HG03280 (cell line): Measurements from ENCODE around the gene FBXO39.
"Not testable (repeated sequence)": the region's sequence is repeated elsewhere in the genome, so short reads cannot be mapped to it uniquely, and the experiment has no call there.

Experiments
- ATAC-seq: cut with Tn5 transposase; IDR thresholded peaks from one replicate; pipeline ENCODE4 v1.9.1; 2021; ENCODE audit warnings: mild to moderate bottlenecking, moderate library complexity; ENCODE audit not compliant: unreplicated experiment

The FBXO39 gene

DNA sequence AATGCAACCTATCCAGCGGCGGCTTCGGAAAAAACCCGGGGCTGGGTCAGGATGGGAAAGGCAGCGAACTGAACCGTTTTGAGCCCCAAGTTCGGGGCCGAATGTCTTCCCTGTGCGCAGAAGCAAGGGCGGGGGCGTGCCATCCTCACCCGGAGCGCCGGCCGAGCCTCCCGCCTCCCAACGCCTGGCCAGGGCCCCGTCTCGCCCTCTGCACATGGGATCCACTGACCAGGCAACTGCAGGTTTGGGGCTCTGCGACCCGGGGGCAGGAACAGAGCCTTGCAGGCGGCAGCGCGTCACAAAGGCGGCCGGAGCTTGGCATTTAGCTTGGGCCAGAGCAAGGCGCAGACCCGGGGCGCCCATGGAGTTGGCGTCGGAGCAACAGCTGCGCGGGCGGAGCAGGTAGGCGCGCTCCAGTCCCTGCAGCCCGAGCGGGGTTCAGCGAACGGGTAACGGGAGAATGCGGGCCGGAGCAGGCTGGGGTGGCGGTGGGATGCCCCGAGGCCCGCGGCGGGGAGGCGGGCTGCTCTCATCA, at the start of gene FBXO39:
Gene FBXO39, plus strand, starts transcription at position 345 of the 535 bp plus-strand sequence. CDS start 3,654 bp downstream, outside the sequence.
- no peak for ATAC-seq

DNA sequence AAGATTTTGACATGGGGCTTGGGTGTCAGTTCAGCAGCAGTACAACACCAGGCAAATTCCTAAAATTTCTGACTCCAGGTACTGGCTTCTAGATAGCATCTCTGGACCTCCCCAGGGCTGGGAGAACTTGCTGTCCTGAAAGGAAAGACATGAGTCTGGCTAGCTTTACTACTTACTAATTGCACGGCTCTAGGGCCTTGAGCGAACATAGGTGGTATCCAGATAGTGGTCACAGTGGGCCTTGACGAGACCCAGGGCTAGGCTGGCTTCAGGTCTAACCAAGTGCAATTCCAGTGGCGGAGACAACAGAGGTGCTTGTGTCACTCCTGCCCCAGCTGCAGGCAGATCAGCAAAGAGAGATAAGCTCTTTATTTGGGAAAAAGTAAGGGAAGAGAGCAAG, 46.5 kb upstream of the FBXO39 start:
- no peak for ATAC-seq

GRCh38 chr17:6746665-6747064, 29.4 kb upstream of the FBXO39 start:
- ATAC-seq, result not testable (repeated sequence)

DNA sequence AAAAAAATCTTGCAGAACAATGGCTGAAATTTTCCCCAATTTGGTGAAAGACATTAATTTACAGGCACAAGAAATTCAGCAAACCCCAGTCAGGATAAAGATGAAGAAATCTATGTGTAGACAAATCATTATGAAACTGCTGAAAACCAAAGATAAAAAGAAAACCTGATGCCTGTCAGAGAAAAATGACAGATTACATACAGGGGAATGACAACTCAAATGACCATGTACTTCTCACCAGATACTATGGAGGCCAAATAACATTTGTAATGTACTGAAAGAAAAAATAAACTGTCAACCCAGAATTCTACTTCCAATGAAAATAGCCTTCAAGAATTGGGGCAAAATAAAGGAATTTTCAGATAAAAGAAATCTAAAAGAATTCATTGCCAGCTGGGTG, 27.4 kb upstream of the FBXO39 start:
- no peak for ATAC-seq

- no peak for ATAC-seq
Measured at GRCh38 chr17:6749519-6749918, 26.5 kb upstream of the FBXO39 start.

DNA sequence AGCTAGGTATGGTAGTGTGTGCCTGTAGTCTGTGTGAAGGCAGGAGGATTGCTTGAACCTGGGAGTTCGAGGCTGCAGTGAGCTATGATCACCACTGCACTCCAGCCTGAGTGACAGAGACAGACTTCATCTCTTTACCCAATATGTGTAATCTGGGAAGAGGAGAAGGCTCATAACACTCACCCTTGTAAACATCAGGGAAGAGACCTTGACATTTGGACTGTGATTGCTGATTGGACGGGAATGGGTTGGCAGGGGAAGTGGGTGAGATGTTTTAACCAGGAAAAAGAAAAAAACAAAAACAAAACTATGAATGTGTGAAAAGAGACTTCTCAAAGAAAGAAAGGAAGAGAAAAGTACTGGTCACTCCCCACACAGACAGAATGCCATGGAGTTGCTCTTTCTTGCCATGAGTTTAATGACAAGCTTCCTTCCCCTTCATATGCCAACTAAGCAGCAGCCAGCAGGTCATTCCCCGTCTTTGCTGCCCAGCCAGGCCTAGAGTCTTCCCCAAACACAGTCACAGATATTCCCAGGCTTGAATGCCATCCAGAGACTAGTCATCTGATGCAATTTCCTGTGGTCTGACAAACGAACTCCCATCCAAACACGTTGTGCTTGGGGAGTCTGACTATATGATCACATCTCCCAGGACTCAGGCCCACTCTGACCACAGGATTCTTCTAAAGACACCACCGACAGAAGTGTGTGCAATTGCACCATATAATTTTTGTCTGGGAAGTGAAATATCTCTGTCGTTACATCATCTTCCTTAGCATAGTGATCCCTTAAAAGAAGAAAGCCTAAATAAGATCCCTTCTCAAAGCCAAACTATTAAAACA, 23.7 kb upstream of the FBXO39 start:
- ATAC-seq, result no peak

DNA sequence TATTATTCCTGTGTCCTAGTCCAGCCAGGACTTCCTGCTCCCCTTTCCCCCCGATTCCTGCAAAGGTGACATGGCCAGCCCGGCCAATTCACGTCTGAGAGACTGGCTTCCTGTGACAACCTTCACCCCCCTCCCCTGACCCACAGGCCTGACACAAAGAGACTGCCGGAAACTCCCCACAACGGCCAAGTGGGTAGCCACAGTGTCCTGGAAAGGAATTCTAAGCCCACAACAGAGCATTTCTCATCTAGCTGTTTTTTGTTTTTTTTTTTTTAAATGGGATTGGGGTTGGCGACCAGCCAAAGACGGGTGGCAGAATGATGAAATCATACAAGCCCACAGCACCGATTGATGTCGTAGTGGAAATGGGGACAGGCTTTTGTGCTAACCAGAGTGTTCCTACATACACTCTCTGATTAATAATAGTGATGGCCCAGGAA, 23.0 kb upstream of the FBXO39 start:
- no peak for ATAC-seq

DNA sequence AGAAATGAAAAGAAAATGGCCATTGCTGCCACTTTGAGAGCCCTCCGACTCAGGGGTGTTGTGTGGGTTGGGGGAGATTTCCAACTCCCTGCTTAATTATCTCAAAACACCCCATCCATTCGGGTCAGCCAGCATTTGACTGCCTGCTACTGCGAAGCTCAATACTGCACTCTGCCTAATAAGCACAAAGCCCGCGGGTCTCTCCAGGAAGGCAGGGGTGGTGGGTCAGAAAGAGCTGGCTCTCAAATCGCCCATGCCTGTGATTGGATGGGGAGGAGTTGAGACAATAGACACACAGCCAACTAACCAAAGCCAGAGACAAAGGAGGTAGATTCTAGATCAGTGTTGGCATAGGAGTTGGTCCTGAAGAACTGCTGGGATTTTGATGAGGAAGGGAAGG, 22.5 kb upstream of the FBXO39 start:
- no peak for ATAC-seq

- no peak for ATAC-seq
Measured at GRCh38 chr17:6755281-6755680, 20.7 kb upstream of the FBXO39 start.

- ATAC-seq, result no peak
Measured at GRCh38 chr17:6755731-6756184, 20.3 kb upstream of the FBXO39 start, which contains the start of gene XAF1. Gene XAF1, plus strand, starts transcription at chr17:6756046. Its CDS starts 33 bp downstream, at chr17:6756079.

DNA sequence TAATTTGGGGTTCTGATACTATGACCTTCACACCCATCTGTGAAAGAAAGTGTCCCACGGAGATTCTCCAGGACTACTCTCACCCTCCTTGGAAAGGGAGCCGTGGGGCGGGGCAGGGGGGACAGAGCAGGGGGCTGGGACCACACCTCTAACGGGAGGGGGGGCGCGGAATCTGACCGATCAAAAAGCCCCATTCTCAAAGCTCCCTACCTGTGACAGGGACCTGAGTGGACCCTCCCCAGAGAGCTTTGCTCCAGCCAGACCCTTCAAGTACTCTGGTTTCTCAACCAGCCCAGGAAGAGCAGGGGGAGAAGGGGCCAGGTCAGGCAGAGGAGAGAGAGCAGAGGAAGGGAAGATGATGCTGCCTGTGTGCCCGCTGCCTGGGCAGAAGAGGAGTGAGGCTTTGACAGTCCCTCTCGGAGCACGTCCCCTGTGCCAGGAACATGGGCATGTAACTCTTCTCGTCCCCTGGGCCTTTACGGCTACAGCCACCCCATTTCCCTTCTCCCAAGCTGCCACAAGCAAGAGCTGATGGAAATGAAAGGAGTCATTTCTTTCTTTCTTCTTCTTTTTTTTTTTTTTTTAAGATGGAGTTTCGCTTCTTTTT, 19.5 kb upstream of the FBXO39 start:
- no peak for ATAC-seq

GRCh38 chr17:6757747-6758146, 18.3 kb upstream of the FBXO39 start:
- ATAC-seq, result no peak

DNA sequence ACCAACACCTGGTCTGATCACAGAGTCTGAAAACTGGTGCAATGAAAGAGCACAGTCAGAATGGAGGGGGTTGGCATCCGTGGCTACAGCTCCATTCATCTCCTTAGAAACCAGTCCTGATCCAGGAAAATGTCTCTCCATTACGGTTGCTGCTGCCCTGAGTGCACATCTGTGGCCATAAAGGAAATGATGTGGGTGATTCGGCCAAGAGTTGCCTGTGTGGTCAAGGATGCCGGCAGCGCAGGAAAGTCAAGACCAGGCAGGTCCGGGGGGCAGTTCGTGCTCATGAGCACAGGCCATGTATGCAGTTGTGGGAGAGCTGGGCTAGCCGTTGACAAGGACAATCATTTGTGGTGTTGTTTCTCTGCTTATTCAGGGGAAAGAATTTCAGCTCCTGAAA, 14.2 kb upstream of the FBXO39 start:
- no peak for ATAC-seq

- no peak for ATAC-seq
Measured at GRCh38 chr17:6768447-6768846, 7.6 kb upstream of the FBXO39 start.

- no peak for ATAC-seq
Measured at GRCh38 chr17:6772016-6772415, 4.0 kb upstream of the FBXO39 start.

DNA sequence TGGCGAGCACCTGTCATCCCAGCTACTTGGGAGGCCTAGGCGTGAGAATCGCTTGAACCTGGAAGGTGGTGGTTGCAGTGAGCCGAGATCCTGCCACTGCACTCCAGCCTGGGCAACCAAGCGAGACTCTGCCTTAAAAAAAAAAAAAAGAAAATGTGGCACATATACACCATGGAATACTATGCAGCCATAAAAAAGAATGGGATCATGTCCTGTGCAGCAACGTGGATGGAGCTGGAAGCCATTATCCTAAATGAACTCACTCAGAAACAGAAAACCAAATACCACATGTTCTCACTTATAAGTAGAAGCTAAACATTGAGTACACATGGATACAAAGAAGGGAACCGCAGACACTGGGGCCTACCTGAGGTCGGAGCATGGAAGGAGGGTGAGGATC, 1.1 kb upstream of the FBXO39 start:
- ATAC-seq, result not testable (repeated sequence)

- ATAC-seq, result no peak
Measured at GRCh38 chr17:6779411-6779810, 3.4 kb downstream of the FBXO39 start.

GRCh38 chr17:6780001-6780400, 4.0 kb downstream of the FBXO39 start:
- no peak for ATAC-seq

DNA sequence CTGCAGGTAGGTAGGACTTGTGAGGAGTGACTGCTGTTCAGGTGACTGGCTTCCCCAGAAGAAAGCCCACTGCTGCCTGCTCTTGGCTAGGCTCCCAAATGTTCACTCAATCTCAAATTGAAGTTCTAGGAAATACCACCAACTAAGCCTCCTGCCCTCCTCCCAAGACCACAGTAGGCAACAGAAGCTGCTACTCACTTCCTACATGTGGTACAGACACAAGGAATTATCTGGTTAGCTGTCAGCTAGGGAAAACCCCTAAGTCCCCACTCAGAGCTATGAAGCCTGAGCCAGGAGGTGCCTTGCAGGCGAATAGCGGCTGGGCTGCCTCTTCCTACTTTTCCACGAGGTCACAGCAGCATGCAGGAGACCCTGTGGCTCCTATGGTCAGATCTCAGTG, 4.9 kb downstream of the FBXO39 start:
- ATAC-seq, result no peak

GRCh38 chr17:6782244-6782643, 6.2 kb downstream of the FBXO39 start:
- ATAC-seq, result no peak

- ATAC-seq, result no peak
Measured at GRCh38 chr17:6786618-6787017, 10.6 kb downstream of the FBXO39 start.
